ENCODE data around the gene PCARE. TPM values are rescaled to one million over a fixed set of nuclear protein-coding genes. Genes with fewer than 3 reads are reported as not detected.

PCARE gene
- total and polyA plus RNA-seq, 2 donors (not counting 1 experiment from before 2014, with no cell fraction given) = not detected

DNA sequence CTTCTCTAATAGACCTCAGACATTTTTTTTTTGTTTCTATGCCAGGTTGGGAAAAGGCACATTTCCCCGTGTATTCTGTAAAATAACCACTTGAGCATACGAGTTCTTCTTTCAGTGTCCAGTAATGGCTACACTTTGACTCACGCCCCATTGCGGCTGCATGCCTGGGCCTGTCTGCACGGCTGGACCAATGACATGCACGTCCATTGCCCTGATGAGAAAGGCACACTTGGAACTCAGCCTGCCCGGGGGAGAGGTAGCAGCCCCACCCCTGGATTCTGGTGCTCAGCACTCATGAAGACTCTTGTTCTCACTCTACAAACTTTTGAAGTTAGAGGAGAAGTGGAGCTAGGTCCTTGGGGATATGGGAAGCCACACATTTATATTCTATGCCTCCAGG, 5.8 kb downstream of the PCARE start:
- DNase-seq (ENCODE audit: low read depth in 2 of 2) = no peak
- no peak overlapping the region for H3K4me2 ChIP-seq (ENCODE audit: extremely low read depth, insufficient read depth, low read length)
- no peaks in the 10 kb centered on the region for H3K4me1 ChIP-seq (ENCODE audit: control insufficient read depth, extremely low read depth, insufficient read depth, low read length)
- H3K27me3 ChIP-seq (ENCODE audit: control insufficient read depth, insufficient read depth, low read length) = peaks cover 2% of the 10 kb centered on the region
- H3K9ac ChIP-seq (ENCODE audit: insufficient read depth, low read length) = no peak overlapping the region
- H3K36me3 ChIP-seq (ENCODE audit: control insufficient read depth, insufficient read depth, low read length) = no peaks in the 10 kb centered on the region
- no peak overlapping the region for H3K27ac ChIP-seq (ENCODE audit: insufficient read depth, low read length)
- no peaks in the 10 kb centered on the region for H4K20me1 ChIP-seq (ENCODE audit: control insufficient read depth, extremely low read depth, insufficient read depth, low read length)
- no peak for TF ChIP-seq EZH2 (IDR thresholded peaks at IDR 0.05; ENCODE audit: low read length, missing control alignments)
- TF ChIP-seq, protein P1, sequence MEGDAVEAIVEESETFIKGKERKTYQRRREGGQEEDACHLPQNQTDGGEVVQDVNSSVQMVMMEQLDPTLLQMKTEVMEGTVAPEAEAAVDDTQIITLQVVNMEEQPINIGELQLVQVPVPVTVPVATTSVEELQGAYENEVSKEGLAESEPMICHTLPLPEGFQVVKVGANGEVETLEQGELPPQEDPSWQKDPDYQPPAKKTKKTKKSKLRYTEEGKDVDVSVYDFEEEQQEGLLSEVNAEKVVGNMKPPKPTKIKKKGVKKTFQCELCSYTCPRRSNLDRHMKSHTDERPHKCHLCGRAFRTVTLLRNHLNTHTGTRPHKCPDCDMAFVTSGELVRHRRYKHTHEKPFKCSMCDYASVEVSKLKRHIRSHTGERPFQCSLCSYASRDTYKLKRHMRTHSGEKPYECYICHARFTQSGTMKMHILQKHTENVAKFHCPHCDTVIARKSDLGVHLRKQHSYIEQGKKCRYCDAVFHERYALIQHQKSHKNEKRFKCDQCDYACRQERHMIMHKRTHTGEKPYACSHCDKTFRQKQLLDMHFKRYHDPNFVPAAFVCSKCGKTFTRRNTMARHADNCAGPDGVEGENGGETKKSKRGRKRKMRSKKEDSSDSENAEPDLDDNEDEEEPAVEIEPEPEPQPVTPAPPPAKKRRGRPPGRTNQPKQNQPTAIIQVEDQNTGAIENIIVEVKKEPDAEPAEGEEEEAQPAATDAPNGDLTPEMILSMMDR (conservative IDR thresholded peaks at IDR 0.05 in 1 of 2, IDR thresholded peaks at IDR 0.05 in 1 of 2; ENCODE audit: low read depth in 1 of 2, low read length in 2 of 2) = no peak
- no peaks in the 10 kb centered on the region for H3K79me2 ChIP-seq (ENCODE audit: control insufficient read depth, insufficient read depth, low read length)
- H2AFZ ChIP-seq (ENCODE audit: low read length) = no peak overlapping the region
- no peak overlapping the region for H3K4me3 ChIP-seq (replicated peaks in 1 of 4; ENCODE audit: control extremely low read depth in 1 of 4, insufficient read depth in 1 of 4, low read depth in 3 of 4, low read length in 4 of 4)
- H3K9me3 ChIP-seq (ENCODE audit: control insufficient read depth, insufficient read depth, low read depth, low read length) = no peaks in the 10 kb centered on the region

GRCh38 chr2:29066997-29067605, 7.2 kb downstream of the PCARE start:
- Histone ChIP-seq H3K27me3 (ENCODE audit: control insufficient read depth, insufficient read depth, low read length) (no peaks in the 10 kb centered on the region), H4K20me1 (ENCODE audit: control insufficient read depth, extremely low read depth, insufficient read depth, low read length) (no peaks in the 10 kb centered on the region), H3K9ac (ENCODE audit: insufficient read depth, low read length) (no peak overlapping the region), H3K4me1 (ENCODE audit: control insufficient read depth, extremely low read depth, insufficient read depth, low read length) (no peaks in the 10 kb centered on the region), H3K79me2 (ENCODE audit: control insufficient read depth, insufficient read depth, low read length) (no peaks in the 10 kb centered on the region), H3K9me3 (ENCODE audit: control insufficient read depth, insufficient read depth, low read depth, low read length) (no peaks in the 10 kb centered on the region), H2AFZ (ENCODE audit: low read length) (no peak overlapping the region), H3K27ac (ENCODE audit: insufficient read depth, low read length) (no peak overlapping the region), H3K36me3 (ENCODE audit: control insufficient read depth, insufficient read depth, low read length) (no peaks in the 10 kb centered on the region), H3K4me2 (ENCODE audit: extremely low read depth, insufficient read depth, low read length) (no peak overlapping the region), H3K4me3 (replicated peaks in 1 of 4; ENCODE audit: control extremely low read depth in 1 of 4, insufficient read depth in 1 of 4, low read depth in 3 of 4, low read length in 4 of 4) (no peak overlapping the region)
- TF ChIP-seq EZH2 (IDR thresholded peaks at IDR 0.05; ENCODE audit: low read length, missing control alignments) = no peak
- TF ChIP-seq, protein P1 (conservative IDR thresholded peaks at IDR 0.05 in 1 of 2, IDR thresholded peaks at IDR 0.05 in 1 of 2; ENCODE audit: low read depth in 1 of 2, low read length in 2 of 2) = no peak
- DNase-seq (ENCODE audit: low read depth in 2 of 2) = no peak

DNA sequence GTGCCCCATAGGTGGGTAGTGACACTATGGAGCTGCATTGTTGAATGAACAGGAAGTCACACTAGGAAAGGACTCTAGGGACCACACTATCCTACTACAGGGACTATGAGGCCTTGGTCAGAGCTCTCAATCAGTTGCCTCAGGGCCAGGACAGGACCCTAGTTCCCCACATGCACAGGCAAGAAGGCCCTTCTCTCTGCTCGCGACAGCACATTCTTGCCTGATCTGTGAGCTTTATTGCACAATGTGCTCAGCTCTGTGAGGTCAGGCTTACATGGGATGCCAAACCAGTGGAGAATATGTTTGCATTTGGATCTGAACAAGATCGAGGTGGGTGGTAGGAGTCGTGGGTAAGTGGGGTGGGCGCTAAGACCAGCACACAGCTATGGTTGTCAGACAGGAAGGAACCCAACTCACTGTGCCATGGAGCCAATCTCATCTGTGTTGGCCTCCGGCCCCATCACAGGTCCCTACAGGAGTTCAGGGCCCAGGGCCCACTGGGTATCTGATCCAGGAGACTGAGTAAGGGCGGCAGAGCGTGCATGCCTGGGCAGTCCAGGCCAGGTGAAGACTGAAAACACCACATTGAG, 8.0 kb downstream of the PCARE start:
- Histone ChIP-seq H3K79me2 (ENCODE audit: control insufficient read depth, insufficient read depth, low read length) (no peaks in the 10 kb centered on the region), H3K9me3 (ENCODE audit: control insufficient read depth, insufficient read depth, low read depth, low read length) (no peaks in the 10 kb centered on the region), H4K20me1 (ENCODE audit: control insufficient read depth, extremely low read depth, insufficient read depth, low read length) (no peaks in the 10 kb centered on the region), H3K27ac (ENCODE audit: insufficient read depth, low read length) (no peak overlapping the region), H3K36me3 (ENCODE audit: control insufficient read depth, insufficient read depth, low read length) (no peaks in the 10 kb centered on the region), H3K4me3 (replicated peaks in 1 of 4; ENCODE audit: control extremely low read depth in 1 of 4, insufficient read depth in 1 of 4, low read depth in 3 of 4, low read length in 4 of 4) (no peak overlapping the region), H3K9ac (ENCODE audit: insufficient read depth, low read length) (no peak overlapping the region), H3K27me3 (ENCODE audit: control insufficient read depth, insufficient read depth, low read length) (peaks cover 3% of the 10 kb centered on the region), H3K4me2 (ENCODE audit: extremely low read depth, insufficient read depth, low read length) (no peak overlapping the region), H3K4me1 (ENCODE audit: control insufficient read depth, extremely low read depth, insufficient read depth, low read length) (no peaks in the 10 kb centered on the region), H2AFZ (ENCODE audit: low read length) (no peak overlapping the region)
- DNase-seq (ENCODE audit: low read depth in 2 of 2) = peak; percentile 41 to 75
- TF ChIP-seq, protein P1 (conservative IDR thresholded peaks at IDR 0.05 in 1 of 2, IDR thresholded peaks at IDR 0.05 in 1 of 2; ENCODE audit: low read depth in 1 of 2, low read length in 2 of 2) = no peak
- no peak for TF ChIP-seq EZH2 (IDR thresholded peaks at IDR 0.05; ENCODE audit: low read length, missing control alignments)

Measured in fibroblast of lung (primary cell).